Right lobe of liver (tissue), 6 donors: ENCODE data around the gene ADSS1. TPM values are rescaled to one million over a fixed set of nuclear protein-coding genes. Genes with fewer than 3 reads are reported as not detected.

ENCODE experiments used
- ATAC-seq, 4 donors: fragments of 200-7000 bp; cut with Tn5 transposase; one replicate each; pipeline ENCODE4 v1.9.1; 2020; ENCODE audit warnings: mild to moderate bottlenecking in 4 of 4, moderate library complexity in 4 of 4
- DNase-seq, 3 donors: peaks; one replicate each; pipeline ENCODE4 v3.0.0-alpha.2; 2020
- H3K27ac ChIP-seq, 3 donors: fragments of 200-600 bp; one replicate each; pipeline ENCODE4 v1.8.0; 2022
- H3K27me3 ChIP-seq, 2 donors: fragments of 200-600 bp; one replicate each; pipeline ENCODE4 v1.8.0; 2022
- H3K36me3 ChIP-seq, 4 donors: fragments of 200-600 bp; sonication (generic) in 1 of 4; one replicate each; pipeline versions ENCODE4 v1.5.1 to v1.8.0; 2017 to 2022; ENCODE audit warnings: control low read depth in 1 of 4
- H3K4me1 ChIP-seq, 4 donors: fragments of 200-600 bp; sonication (generic) in 1 of 4; one replicate each; pipeline versions ENCODE4 v1.5.1 to v1.8.0; 2017 to 2022; ENCODE audit warnings: control low read depth in 1 of 4
- H3K4me3 ChIP-seq, 3 donors: fragments of 200-600 bp; one replicate each; pipeline ENCODE4 v1.8.0; 2022
- H3K9me3 ChIP-seq, 4 donors: fragments of 200-600 bp; sonication (generic) in 1 of 4; one replicate each; pipeline versions ENCODE4 v1.5.1 to v1.8.0; 2017 to 2022; ENCODE audit warnings: control low read depth in 1 of 4
- CTCF ChIP-seq, 4 donors: fragments of 200-600 bp in 3 of 4; fragments of 450-650 bp in 1 of 4; IDR thresholded peaks; one replicate each; pipeline versions ENCODE4 v1.5.1 to v1.8.0; 2016 to 2022; ENCODE audit warnings: antibody characterized with exemption in 4 of 4, mild to moderate bottlenecking in 2 of 4
- POLR2A ChIP-seq: fragments of 450-650 bp; IDR thresholded peaks from one replicate; pipeline ENCODE4 v1.6.1; 2017; ENCODE audit warnings: antibody characterized with exemption, mild to moderate bottlenecking
- WGBS: methylation state at CpG from one replicate; pipeline ENCODE4 v1.1.6; 2018; ENCODE audit warnings: low coverage, low lambda C conversion rate; ENCODE audit not compliant: insufficient coverage; ENCODE audit errors: missing lambda C conversion rate; 5-methylcytosine and 5-hydroxymethylcytosine counted together
- intact Hi-C, 2 donors: fragments of 100-400 bp; cut with DNase I; formaldehyde crosslinking; loops; one replicate each; pipeline versions ENCODE4 v1.11.2 to v1.14.1; 2022
- total RNA-seq, 6 experiments: library from RNA; depleted of rRNA in 2 of 6; stranded (reverse); fragments of >200 nt in 2 of 6; fragmentation: NEBNext Ultra II Directional in 3 of 6; extraction: Animal tissue kit (Norgen Biotek cat#: 25700) in 3 of 6; gene quantifications; one replicate each; pipeline versions ENCODE4 v1.1.0 to v1.2.4, GENCODE V29; 2016 to 2023
- donor health status: DM: no; HTN: yes; CAD: no.
- donor health status: DM: no; HTN: no; CAD: no.
- donor health status: DM: no; HTN: no; CAD: no.
- donor health status: DM: no; HTN: yes; CAD: no.
- donor health status: DM: no; HTN: yes; CAD: no.

Gene ADSS1
- total RNA-seq, 6 experiments from 2014 or later, result 8.1 to 50.5 (median 36.8) TPM

DNA sequence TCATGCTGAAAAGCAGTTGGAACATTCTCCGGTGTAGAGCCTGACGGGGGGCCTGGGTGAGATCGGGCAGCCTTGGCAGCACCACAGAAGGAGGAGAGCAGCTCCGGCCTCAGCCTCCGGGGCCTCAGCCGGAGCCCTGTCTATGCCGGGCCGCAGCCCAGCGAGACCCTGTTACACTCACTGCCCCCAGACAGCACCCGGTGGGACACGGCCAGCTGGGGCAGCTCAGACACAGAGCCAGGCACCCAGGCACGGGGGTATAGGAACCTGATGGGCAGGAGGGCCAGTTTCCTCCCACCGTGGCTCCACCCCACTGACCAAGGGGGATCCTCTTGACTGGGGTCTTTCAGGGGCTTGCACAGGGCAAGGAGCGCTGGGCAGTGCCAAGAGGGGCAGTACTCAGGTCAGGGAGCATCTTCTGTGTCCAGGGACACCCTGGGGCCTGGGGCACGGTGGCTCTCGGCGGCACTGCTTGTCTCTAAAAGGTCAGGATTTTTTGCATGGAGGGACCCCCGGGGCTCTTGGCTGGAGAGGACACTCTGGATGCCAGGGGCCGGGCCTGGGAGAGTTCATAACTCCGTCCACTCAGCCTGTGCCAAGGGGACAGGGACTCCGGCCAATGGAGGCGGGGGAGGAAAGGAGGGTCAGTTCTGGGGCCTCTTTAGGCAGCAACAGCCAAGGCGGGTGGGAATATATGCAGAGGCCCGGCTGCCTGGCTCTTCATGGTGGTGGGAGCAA lies 25.2 kb upstream of the ADSS1 start:
- no peaks in the 10 kb centered on the region for H3K9me3 ChIP-seq
- H3K4me3 ChIP-seq, result no peak overlapping the region
- H3K36me3 ChIP-seq, result peaks cover 0 to 18% (median 6%) of the 10 kb centered on the region in 4 donors
- TF ChIP-seq CTCF (IDR thresholded peaks at IDR 0.05) (no peak), POLR2A (no peak)
- H3K27me3 ChIP-seq, result no peaks in the 10 kb centered on the region
- ATAC-seq (no peak), DNase-seq (peak in 1 of 3 donors; percentile 74)
- H3K27ac ChIP-seq, result no peak overlapping the region
- intact Hi-C loops, result no loop called here
- WGBS, result 15% methylated on average over 6 of the region's 24 CpGs
- peaks cover 0 to 50% (median 14%) of the 10 kb centered on the region in 4 donors for H3K4me1 ChIP-seq

DNA sequence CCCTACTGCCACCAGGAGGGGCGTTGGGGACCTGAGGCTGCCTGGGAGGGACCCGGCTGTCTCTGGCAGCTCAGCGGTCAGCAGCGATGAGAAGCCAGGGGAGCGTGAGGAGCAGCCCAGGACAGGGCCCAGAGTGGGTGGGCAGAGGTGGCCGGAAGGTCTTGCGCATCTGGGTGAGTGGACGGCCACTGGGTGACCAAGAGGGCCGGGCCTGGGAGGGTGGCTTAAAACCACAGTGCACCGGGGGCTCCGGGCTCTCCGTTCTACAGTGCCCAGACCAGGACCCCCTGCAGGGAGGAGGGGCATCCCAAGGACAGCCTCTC lies 24.6 kb upstream of the ADSS1 start:
- TF ChIP-seq CTCF (IDR thresholded peaks at IDR 0.05), result no peak
- TF ChIP-seq POLR2A, result no peak
- H3K27ac ChIP-seq, result no peak overlapping the region
- peaks cover 0 to 21% (median 10%) of the 10 kb centered on the region in 4 donors for H3K36me3 ChIP-seq

GRCh38 chr14:104700225-104700651 lies 23.8 kb upstream of the ADSS1 start:
- TF ChIP-seq POLR2A, result no peak
- no peak for TF ChIP-seq CTCF (IDR thresholded peaks at IDR 0.05)
- no peak for ATAC-seq
- H3K9me3 ChIP-seq, result no peaks in the 10 kb centered on the region
- no peak overlapping the region for H3K4me3 ChIP-seq
- peaks cover 0 to 36% (median 7%) of the 10 kb centered on the region in 4 donors for H3K4me1 ChIP-seq
- no peak for DNase-seq
- intact Hi-C loops, result no loop called here
- 83% methylated on average over 5 of the region's 14 CpGs for WGBS
- no peak overlapping the region for H3K27ac ChIP-seq
- peaks cover 0 to 26% (median 11%) of the 10 kb centered on the region in 4 donors for H3K36me3 ChIP-seq
- no peaks in the 10 kb centered on the region for H3K27me3 ChIP-seq

More for the DNA sequence above, 24.6 kb upstream of the ADSS1 start:
- H3K9me3 ChIP-seq, result no peaks in the 10 kb centered on the region
- ATAC-seq, result no peak
- 94% methylated on average over 3 of the region's 12 CpGs for WGBS
- H3K4me3 ChIP-seq, result no peak overlapping the region
- H3K27me3 ChIP-seq, result no peaks in the 10 kb centered on the region
- DNase-seq, result no peak
- peaks cover 0 to 45% (median 11%) of the 10 kb centered on the region in 4 donors for H3K4me1 ChIP-seq
- intact Hi-C loops, result no loop called here

- DNase-seq, result no peak
- Histone ChIP-seq H3K4me3 (no peak overlapping the region), H3K9me3 (no peaks in the 10 kb centered on the region), H3K36me3 (peaks cover 0 to 26% (median 11%) of the 10 kb centered on the region in 4 donors), H3K4me1 (peaks cover 0 to 31% (median 6%) of the 10 kb centered on the region in 4 donors), H3K27me3 (no peaks in the 10 kb centered on the region), H3K27ac (no peak overlapping the region)
- TF ChIP-seq POLR2A (no peak), CTCF (IDR thresholded peaks at IDR 0.05) (no peak)
- intact Hi-C loops, result no loop called here
- ATAC-seq, result no peak
- 76% methylated on average over 7 of the region's 22 CpGs for WGBS
Measured at GRCh38 chr14:104700747-104701217, 23.2 kb upstream of the ADSS1 start.
